DMS 273 (cell line): Measurements from ENCODE around the gene KREMEN1.
A peak's percentile ranks its signal among the peaks of the same experiment; 100 is the strongest.
"Not testable (repeated sequence)": the region's sequence is repeated elsewhere in the genome, so short reads cannot be mapped to it uniquely, and the experiment has no call there.

Experiments used
- DNase-seq: peaks from one replicate; lab custom pipeline; 2025; ENCODE audit not compliant: unreplicated experiment; lab: John Stamatoyannopoulos, UW

KREMEN1 gene

GRCh38 chr22:29078036-29078868 lies 5.4 kb downstream of the KREMEN1 start:
- DNase-seq: peak; percentile 64

GRCh38 chr22:29078869-29079207 lies 6.0 kb downstream of the KREMEN1 start:
- DNase-seq: no peak

- peak; percentile 91 for DNase-seq
Measured at GRCh38 chr22:29079218-29079901, 6.5 kb downstream of the KREMEN1 start.

GRCh38 chr22:29080106-29080975 lies 7.5 kb downstream of the KREMEN1 start:
- peak; percentile 87 for DNase-seq

DNA sequence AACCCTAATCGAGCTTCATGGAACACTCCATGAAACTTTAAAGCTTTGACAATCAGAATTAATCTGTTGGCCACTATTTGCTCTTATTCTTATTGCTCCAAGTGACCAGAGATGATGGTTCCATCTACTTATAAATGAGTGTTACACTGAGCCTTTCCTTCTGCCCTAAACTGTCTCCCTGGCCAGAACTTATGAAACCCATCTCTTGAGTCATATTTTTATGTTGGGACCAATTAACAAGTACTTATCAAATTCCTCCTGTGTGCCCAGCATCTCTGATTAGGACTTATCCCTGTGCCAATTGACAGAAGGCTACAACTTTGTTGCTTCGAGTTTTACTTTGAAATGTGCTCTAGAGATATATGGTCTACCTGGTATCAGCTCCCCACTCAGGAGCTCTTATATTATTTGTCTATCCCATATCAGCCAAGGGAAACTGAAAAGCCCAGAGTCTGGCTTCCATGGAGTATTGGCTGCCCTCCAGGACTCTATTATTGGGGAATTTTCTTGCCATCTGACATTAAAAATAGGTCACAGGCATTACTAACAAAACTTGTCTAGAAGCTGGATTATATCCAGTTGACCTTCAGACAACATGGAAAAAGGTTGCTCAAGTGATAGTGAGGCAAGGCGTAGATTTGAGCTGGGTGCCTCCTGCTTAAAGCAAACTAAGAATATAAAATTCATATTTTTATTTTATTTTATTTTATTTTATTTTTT lies 8.8 kb downstream of the KREMEN1 start:
- peak; percentile 21 for DNase-seq

- no peak for DNase-seq
Measured at GRCh38 chr22:29082826-29083545, 10.2 kb downstream of the KREMEN1 start.

DNA sequence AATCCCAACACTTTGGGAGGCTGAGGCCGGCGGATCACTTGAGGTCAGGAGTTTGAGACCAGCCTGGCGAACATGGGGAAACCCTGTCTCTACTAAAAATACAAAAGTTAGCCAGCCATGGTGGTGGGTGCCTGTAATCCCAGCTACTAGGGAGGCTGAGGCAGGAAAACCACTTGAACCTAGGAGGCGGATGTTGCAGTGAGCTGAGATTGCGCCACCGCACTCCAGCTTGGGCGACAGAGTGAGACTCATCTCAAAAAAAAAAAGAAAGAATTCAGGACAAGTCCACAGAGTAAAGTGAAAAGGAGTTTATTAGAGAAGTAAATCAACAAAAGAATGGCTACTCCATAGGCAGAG lies 10.7 kb downstream of the KREMEN1 start:
- DNase-seq: not testable (repeated sequence)

DNA sequence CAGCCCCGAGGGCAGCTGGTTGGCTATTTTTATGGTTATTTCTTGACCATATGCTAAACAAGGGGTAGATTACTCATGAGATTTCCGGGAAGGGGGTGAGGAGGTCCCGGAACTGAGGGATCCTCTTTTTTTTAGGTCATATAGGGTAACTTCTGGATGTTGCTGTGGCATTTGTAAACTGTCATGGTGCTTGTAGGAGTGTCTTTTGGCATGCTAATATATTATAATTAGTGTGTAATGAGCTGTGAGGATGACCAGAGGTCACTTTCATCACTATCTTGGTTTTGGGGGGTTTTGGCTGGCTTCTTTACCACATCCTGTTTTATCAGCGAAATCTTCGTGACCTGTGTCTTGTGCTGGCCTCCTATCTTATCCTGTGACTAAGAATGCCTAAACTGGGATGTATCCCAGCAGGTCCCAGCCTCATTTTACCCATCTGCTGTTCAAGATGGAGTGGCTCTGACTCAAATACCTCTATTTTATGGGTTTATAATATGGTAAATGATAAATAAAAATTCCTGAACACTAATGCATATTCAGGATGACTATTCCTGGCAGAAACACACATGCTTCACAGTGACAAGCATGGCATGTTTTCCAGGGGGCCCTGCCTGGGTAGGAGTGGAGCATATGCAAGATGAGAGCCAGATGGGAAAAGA lies 11.2 kb downstream of the KREMEN1 start:
- peak; percentile 23 for DNase-seq

GRCh38 chr22:29087012-29087411 lies 14.2 kb downstream of the KREMEN1 start:
- DNase-seq: no peak

DNA sequence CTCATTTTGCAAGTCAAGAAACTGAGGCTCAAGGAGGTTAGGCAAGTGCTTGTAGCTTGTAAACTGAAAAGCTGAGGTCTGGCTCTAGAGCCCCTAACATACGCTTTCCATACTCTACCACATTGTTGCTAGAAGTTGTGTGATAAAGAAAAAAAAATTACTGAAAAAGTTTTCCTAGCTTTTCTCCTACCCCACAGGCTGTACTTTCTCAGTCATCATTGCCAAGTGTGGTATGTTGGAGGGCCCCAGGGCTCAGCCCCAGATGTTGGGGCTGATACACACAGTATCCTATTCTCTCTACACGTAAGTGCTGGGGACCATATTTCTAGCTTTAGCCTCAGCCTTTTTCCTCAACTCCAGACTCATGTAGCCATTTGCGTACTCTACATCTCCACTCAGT lies 16.0 kb downstream of the KREMEN1 start:
- no peak for DNase-seq

GRCh38 chr22:29089507-29089906 lies 16.7 kb downstream of the KREMEN1 start:
- no peak for DNase-seq

GRCh38 chr22:29090039-29090438 lies 17.2 kb downstream of the KREMEN1 start:
- DNase-seq: no peak

DNA sequence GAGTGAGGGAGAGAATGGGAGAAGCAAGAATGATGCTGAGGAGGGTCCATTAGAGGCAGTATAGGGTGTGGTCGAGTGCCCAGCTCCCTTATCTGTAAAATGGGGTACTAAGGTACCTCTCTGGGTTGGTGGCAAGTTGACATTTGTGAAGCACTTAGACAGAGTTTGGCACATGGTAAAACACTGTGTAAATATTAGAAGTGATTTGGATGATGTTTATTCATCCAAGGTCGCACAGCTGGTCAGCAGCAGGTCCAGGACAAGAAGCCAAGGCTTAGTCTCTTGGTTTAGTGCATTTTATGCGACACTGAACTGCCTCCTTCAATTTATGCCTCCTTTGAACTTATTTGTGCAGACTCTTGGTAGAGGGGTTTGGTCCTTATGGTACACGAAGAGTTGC lies 19.4 kb downstream of the KREMEN1 start:
- DNase-seq: no peak

- DNase-seq: no peak
Measured at GRCh38 chr22:29093030-29093429, 20.2 kb downstream of the KREMEN1 start.

DNA sequence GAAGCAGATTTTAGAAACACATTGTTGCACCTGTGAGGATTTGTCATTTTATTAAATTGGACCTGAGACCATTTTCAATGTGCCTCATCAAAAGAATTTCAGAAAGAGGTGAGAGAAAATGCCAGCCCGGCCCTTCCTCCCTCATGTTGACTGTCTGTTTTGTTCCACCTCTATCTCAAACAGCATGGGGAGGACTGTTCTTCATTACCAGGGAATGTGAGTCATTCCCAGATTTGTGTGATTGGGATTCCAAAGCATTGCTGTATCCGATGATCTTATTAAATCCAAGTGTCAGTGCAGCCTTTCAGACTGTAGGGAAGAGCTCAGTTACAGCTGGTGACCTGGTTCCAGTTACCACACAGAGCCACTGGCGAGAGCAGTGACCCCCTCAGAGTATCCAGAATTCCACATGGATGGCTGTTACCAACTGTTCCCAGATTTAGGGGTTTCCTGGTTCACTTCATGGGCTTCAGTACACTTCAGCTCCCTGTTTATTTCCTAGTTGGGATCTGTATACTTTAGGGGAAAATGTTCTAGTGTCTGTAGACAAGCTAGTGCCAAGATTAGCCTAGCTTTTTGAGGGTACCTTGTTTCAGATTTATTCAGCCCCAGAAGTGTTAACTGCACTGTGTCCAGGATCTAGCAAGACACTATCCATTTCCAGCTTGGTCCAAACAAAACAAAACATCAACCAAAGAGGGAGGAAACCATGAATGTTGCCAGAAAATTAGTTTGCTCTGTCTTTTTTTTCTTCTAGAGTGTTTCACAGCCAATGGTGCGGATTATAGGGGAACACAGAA lies 20.9 kb downstream of the KREMEN1 start:
- DNase-seq: no peak

GRCh38 chr22:29095459-29095858 lies 22.6 kb downstream of the KREMEN1 start:
- DNase-seq: no peak

DNA sequence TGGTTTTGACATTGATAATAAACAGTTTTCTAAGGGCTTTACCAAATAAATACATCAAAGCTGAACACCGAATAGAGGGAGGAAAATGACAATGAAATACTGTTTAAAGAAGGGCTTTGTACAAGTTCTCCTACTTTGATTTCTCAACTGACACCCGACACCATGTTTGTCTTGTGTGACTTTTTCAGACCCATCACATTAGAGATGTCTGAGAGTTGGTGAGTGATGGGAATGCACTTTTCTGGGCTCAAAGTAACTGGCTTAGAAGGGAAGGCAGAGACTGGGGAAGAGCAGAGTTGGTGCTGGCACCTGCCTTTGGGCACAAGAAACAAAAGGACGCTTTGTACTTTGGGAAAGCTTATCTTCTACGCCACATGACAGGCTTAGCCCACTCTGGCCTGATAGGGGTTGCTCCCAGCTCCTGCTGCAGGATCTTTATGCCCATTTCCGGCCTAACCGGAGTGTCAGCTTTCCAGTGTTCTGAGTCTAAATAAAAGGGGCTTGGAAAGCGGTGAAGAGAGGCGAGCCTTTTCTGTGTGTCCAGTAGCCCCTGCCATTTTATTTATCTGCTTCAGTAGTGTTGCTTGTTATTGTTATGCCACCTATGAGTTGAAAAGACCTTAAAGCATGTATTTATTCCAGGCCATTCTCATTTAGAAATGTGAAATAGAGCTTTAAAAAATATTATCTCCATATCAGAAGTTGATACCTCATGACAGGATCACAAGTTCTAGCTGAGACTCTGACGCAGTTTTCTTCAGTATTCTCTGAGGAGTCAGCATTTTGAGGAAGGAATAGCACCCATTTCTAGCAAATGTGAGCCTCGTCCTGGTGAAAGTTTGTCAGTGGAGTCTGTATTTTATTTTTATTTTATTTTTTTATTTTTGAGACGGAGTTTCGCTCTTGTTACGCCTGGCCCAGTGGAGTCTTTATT lies 24.2 kb downstream of the KREMEN1 start:
- no peak for DNase-seq

GRCh38 chr22:29098296-29098695 lies 25.5 kb downstream of the KREMEN1 start:
- no peak for DNase-seq
